ENCODE measurements around the gene PRKCA. TPM values are rescaled to one million over a fixed set of nuclear protein-coding genes. Genes with fewer than 3 reads are reported as not detected.

PRKCA gene
- total and polyA plus RNA-seq, 2 of the 13 experiments (the other 11 are each of a cell fraction or from before 2014, with no cell fraction given): 18.5 to 21.5 TPM

DNA sequence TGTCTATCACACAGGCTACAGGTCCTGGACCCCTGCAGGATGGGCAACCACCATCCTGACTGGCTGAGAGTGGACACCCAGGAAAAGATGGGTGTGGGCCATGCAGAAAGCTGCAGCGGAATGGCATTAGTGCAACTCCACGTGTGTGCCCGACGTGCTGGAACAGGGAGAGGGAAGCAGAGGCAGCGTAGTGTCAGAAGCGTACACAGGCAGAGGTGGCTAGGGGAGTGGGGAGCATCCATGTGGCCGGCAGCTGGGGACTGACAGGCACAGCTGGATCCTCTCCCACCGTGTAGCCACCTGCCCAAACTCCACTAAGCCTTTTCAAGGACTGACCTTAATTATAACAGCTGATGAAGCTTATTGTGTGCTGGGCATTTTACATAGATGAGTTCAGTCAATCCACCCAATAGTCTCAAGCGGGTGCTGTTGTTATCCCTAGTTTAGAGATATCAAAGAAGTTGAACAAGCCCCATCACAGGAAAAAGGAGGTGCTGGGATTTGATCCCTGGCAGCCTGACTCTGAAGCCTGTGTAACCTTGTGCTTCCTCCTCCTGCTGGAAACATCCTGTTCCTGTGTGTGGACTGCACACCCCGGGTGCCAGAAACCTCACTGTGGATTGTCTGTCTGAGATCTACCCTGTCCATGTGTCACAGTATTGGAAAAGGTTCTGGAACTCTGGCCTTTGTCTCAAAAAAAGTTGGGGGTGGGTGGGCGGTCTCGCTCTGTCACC, 114.0 kb downstream of the PRKCA start (continued):
- TF ChIP-seq, protein P1, sequence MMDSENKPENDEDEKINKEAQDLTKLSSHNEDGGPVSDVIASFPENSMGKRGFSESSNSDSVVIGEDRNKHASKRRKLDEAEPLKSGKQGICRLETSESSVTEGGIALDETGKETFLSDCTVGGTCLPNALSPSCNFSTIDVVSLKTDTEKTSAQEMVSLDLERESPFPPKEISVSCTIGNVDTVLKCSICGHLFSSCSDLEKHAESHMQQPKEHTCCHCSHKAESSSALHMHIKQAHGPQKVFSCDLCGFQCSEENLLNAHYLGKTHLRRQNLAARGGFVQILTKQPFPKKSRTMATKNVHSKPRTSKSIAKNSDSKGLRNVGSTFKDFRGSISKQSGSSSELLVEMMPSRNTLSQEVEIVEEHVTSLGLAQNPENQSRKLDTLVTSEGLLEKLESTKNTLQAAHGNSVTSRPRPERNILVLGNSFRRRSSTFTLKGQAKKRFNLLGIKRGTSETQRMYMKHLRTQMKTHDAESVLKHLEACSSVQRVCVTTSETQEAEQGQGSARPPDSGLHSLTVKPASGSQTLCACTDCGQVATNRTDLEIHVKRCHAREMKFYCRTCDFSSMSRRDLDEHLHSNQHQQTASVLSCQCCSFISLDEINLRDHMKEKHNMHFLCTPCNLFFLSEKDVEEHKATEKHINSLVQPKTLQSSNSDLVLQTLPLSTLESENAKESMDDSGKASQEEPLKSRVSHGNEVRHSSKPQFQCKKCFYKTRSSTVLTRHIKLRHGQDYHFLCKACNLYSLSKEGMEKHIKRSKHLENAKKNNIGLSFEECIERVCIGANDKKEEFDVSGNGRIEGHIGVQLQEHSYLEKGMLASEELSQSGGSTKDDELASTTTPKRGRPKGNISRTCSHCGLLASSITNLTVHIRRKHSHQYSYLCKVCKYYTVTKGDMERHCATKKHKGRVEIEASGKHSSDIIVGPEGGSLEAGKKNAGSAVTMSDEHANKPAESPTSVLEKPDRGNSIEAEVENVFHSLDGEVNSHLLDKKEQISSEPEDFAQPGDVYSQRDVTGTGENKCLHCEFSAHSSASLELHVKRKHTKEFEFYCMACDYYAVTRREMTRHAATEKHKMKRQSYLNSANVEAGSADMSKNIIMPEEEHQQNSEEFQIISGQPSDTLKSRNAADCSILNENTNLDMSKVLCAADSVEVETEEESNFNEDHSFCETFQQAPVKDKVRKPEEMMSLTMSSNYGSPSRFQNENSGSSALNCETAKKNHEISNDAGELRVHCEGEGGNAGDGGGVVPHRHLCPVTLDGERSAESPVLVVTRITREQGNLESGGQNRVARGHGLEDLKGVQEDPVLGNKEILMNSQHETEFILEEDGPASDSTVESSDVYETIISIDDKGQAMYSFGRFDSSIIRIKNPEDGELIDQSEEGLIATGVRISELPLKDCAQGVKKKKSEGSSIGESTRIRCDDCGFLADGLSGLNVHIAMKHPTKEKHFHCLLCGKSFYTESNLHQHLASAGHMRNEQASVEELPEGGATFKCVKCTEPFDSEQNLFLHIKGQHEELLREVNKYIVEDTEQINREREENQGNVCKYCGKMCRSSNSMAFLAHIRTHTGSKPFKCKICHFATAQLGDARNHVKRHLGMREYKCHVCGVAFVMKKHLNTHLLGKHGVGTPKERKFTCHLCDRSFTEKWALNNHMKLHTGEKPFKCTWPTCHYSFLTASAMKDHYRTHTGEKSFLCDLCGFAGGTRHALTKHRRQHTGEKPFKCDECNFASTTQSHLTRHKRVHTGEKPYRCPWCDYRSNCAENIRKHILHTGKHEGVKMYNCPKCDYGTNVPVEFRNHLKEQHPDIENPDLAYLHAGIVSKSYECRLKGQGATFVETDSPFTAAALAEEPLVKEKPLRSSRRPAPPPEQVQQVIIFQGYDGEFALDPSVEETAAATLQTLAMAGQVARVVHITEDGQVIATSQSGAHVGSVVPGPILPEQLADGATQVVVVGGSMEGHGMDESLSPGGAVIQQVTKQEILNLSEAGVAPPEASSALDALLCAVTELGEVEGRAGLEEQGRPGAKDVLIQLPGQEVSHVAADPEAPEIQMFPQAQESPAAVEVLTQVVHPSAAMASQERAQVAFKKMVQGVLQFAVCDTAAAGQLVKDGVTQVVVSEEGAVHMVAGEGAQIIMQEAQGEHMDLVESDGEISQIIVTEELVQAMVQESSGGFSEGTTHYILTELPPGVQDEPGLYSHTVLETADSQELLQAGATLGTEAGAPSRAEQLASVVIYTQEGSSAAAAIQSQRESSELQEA (CRISPR knock-in tag; IDR thresholded peaks at IDR 0.05; ENCODE audit: not compliant biosample characterization): no peak
- TF ChIP-seq GATAD2A (CRISPR knock-in tag; IDR thresholded peaks at IDR 0.05) (no peak), DPF2 (CRISPR knock-in tag; IDR thresholded peaks at IDR 0.05; ENCODE audit: borderline replicate concordance, low read depth) (peak; percentile 55; the same call in 1 of the 2 replicates), ZFX (CRISPR knock-in tag; IDR thresholded peaks at IDR 0.05; ENCODE audit: low read depth) (0 out of 2 replicates have a peak, but pooled peaks have one; percentile 0), ZNF678 (CRISPR knock-in tag; IDR thresholded peaks at IDR 0.05) (no peak), ZNF766 (CRISPR knock-in tag; IDR thresholded peaks at IDR 0.05; ENCODE audit: borderline replicate concordance) (0 out of 2 replicates have a peak, but pooled peaks have one; percentile 40), ZBTB38 (CRISPR knock-in tag; IDR thresholded peaks at IDR 0.05) (peak; percentile 97), ZNF589 (CRISPR knock-in tag; conservative IDR thresholded peaks at IDR 0.05) (0 out of 2 replicates have a peak, but pooled peaks have one; percentile 17), CENPT (CRISPR knock-in tag; IDR thresholded peaks at IDR 0.05; ENCODE audit: low read depth) (no peak), TBX2 (CRISPR knock-in tag; IDR thresholded peaks at IDR 0.05; ENCODE audit: borderline replicate concordance) (0 out of 2 replicates have a peak, but pooled peaks have one; percentile 8), ZNF879 (CRISPR knock-in tag; IDR thresholded peaks at IDR 0.05) (0 out of 2 replicates have a peak, but pooled peaks have one; percentile 13), ZNF251 (CRISPR knock-in tag; IDR thresholded peaks at IDR 0.05) (no peak), ETV5 (CRISPR knock-in tag; IDR thresholded peaks at IDR 0.05; ENCODE audit: borderline replicate concordance) (peak; percentile 32; the same call in 1 of the 2 replicates), ZNF263 (CRISPR knock-in tag; IDR thresholded peaks at IDR 0.05) (peak; percentile 52; the same call in 1 of the 2 replicates)
- TF ChIP-seq, protein P2, sequence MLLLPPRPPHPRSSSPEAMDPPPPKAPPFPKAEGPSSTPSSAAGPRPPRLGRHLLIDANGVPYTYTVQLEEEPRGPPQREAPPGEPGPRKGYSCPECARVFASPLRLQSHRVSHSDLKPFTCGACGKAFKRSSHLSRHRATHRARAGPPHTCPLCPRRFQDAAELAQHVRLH (CRISPR knock-in tag; IDR thresholded peaks at IDR 0.05; ENCODE audit: borderline replicate concordance, low read depth): no peak; the same call in 1 of the 2 replicates
- TF ChIP-seq, protein P3, sequence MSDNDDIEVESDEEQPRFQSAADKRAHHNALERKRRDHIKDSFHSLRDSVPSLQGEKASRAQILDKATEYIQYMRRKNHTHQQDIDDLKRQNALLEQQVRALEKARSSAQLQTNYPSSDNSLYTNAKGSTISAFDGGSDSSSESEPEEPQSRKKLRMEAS (IDR thresholded peaks at IDR 0.05): no peak
- TF ChIP-seq, protein P4, sequence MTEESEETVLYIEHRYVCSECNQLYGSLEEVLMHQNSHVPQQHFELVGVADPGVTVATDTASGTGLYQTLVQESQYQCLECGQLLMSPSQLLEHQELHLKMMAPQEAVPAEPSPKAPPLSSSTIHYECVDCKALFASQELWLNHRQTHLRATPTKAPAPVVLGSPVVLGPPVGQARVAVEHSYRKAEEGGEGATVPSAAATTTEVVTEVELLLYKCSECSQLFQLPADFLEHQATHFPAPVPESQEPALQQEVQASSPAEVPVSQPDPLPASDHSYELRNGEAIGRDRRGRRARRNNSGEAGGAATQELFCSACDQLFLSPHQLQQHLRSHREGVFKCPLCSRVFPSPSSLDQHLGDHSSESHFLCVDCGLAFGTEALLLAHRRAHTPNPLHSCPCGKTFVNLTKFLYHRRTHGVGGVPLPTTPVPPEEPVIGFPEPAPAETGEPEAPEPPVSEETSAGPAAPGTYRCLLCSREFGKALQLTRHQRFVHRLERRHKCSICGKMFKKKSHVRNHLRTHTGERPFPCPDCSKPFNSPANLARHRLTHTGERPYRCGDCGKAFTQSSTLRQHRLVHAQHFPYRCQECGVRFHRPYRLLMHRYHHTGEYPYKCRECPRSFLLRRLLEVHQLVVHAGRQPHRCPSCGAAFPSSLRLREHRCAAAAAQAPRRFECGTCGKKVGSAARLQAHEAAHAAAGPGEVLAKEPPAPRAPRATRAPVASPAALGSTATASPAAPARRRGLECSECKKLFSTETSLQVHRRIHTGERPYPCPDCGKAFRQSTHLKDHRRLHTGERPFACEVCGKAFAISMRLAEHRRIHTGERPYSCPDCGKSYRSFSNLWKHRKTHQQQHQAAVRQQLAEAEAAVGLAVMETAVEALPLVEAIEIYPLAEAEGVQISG (CRISPR knock-in tag; IDR thresholded peaks at IDR 0.05): 0 out of 2 replicates have a peak, but pooled peaks have one; percentile 24

Measured in HepG2 (cell line).